Left ventricle myocardium inferior (tissue), 1 donor: ENCODE results near the gene NAB2. TPM values are rescaled to one million over a fixed set of nuclear protein-coding genes. Genes with fewer than 3 reads are reported as not detected.

ENCODE experiments used
- DNase-seq: peaks from one replicate; pipeline ENCODE4 v3.0.0-alpha.2; 2020
- H3K27ac ChIP-seq: fragments of 200-600 bp; replicated peaks from 2 replicates; pipeline ENCODE4 v1.8.0; 2021
- H3K27me3 ChIP-seq: fragments of 200-600 bp; 2 replicates; pipeline ENCODE4 v1.8.0; 2021; ENCODE audit warnings: low read depth
- H3K36me3 ChIP-seq: fragments of 200-600 bp; 2 replicates; pipeline ENCODE4 v1.8.0; 2021
- H3K4me1 ChIP-seq: fragments of 200-600 bp; 2 replicates; pipeline ENCODE4 v1.8.0; 2021
- H3K4me3 ChIP-seq: fragments of 200-600 bp; 2 replicates; pipeline ENCODE4 v1.8.0; 2021; ENCODE audit warnings: mild to moderate bottlenecking, moderate library complexity
- H3K9me3 ChIP-seq: fragments of 200-600 bp; replicated peaks from 2 replicates; pipeline ENCODE4 v1.8.0; 2021
- CTCF ChIP-seq: fragments of 200-600 bp; IDR thresholded peaks from 2 replicates; pipeline ENCODE4 v1.8.0; 2021; ENCODE audit warnings: antibody characterized with exemption, mild to moderate bottlenecking, borderline replicate concordance
- intact Hi-C: fragments of 100-400 bp; cut with micrococcal nuclease; formaldehyde crosslinking; loops from one replicate; pipeline ENCODE4 v1.11.0; 2022
- total RNA-seq: library from RNA; stranded (reverse); fragmentation: NEBNext Ultra II Directional; extraction: Animal tissue kit (Norgen Biotek cat#: 25700); gene quantifications from one replicate; pipeline ENCODE4 v1.2.1, GENCODE V29; 2021
- donor health status: DM: no; HTN: yes; CAD: no; lungs with severe emphysema.

Gene NAB2
- total RNA-seq, 1 donor from 2014 or later = 10.1 TPM

GRCh38 chr12:57110104-57111030 lies 21.5 kb downstream of the NAB2 start:
- Histone ChIP-seq H3K36me3 (peaks cover 20% of the 10 kb centered on the region), H3K27ac (peak overlapping the region; percentile 98), H3K4me1 (peaks cover 60% of the 10 kb centered on the region), H3K9me3 (no peaks in the 10 kb centered on the region), H3K4me3 (peak overlapping the region; percentile 79), H3K27me3 (no peaks in the 10 kb centered on the region)
- TF ChIP-seq CTCF = peak; percentile 10
- peak; percentile 80 for DNase-seq
- intact Hi-C loops = loop anchor here (5.0 kb wide), 1 partner anchor 103 kb away; the partner anchor contains the start of gene ZBTB39

- peaks cover 57% of the 10 kb centered on the region for H3K4me1 ChIP-seq
- no peak for TF ChIP-seq CTCF
- H3K36me3 ChIP-seq = peaks cover 13% of the 10 kb centered on the region
- no peaks in the 10 kb centered on the region for H3K27me3 ChIP-seq
- peak within 1 kb of the TSS; percentile 98 for H3K27ac ChIP-seq
- H3K4me3 ChIP-seq = peak within 1 kb of the TSS; percentile 79
- peak; percentile 76 for DNase-seq
- intact Hi-C loops = loop anchor here (5.0 kb wide), 1 partner anchor 104 kb away; the partner anchor contains the start of gene ZBTB39
- no peaks in the 10 kb centered on the region for H3K9me3 ChIP-seq
Observed at GRCh38 chr12:57111031-57111734, 22.3 kb downstream of the NAB2 start, which contains the start of gene STAT6. Gene STAT6 (minus strand): TSS chr12:57111362. CDS start chr12:57108278, 3,084 bp downstream.

- no peak for DNase-seq
- peak; percentile 86 for TF ChIP-seq CTCF
- peak overlapping the region; percentile 79 for H3K4me3 ChIP-seq
Observed at GRCh38 chr12:57112492-57113294, 23.8 kb downstream of the NAB2 start.

DNA sequence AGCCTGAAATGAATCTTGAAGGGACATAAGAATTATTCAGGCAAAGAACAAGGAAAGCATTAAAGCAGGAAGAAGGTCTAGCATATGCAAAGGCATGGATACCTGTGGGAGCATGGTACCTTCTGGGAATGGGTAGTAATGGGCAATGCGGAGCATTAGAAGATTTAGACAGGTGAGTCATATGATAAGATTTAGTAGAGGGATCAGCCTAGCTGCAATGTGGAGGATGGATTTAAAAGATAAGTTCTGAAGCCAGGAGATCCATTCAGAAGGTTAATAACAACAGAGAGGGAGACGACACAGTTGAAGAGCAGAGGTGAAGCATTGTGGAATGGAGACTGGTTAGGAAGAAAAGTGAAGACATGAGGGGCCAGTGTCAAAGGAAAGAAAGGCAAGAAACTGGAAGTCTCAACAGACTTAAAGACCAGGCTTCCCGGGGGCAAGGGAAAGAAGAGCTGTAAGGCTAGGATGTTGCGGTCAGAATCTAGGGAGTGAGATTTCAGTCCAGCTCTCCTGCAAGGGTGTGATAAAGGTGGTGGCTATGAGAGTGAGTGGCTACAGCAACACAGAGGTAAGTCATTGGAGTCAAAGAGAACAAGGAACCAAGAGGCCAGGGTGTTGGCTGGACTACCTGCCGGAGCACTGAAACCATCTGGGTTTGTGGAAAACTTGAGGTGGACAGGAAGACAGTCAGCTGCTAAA lies 27.8 kb downstream of the NAB2 start:
- no peak overlapping the region for H3K27ac ChIP-seq

More at GRCh38 chr12:57112492-57113294, 23.8 kb downstream of the NAB2 start:
- no peaks in the 10 kb centered on the region for H3K36me3 ChIP-seq
- peak overlapping the region; percentile 98 for H3K27ac ChIP-seq
- intact Hi-C loops = loop anchor here (2.0 to 5.0 kb wide), 2 partner anchors 42 to 105 kb away; partner anchors contain the start of gene ZBTB39
- H3K27me3 ChIP-seq = no peaks in the 10 kb centered on the region
- peaks cover 45% of the 10 kb centered on the region for H3K4me1 ChIP-seq
- no peaks in the 10 kb centered on the region for H3K9me3 ChIP-seq

More for the DNA sequence above, 27.8 kb downstream of the NAB2 start:
- no peak for TF ChIP-seq CTCF
- Histone ChIP-seq H3K4me1 (peaks cover 15% of the 10 kb centered on the region), H3K27me3 (no peaks in the 10 kb centered on the region), H3K4me3 (no peak overlapping the region), H3K36me3 (no peaks in the 10 kb centered on the region), H3K9me3 (no peaks in the 10 kb centered on the region)
- DNase-seq = no peak
- intact Hi-C loops = no loop called here
